HG03196 (cell line): ENCODE measurements around the gene TRAPPC4.
"Not testable (repeated sequence)": the region's sequence is repeated elsewhere in the genome, so short reads cannot be mapped to it uniquely, and the experiment has no call there.

ENCODE experiments used
- ATAC-seq: cut with Tn5 transposase; IDR thresholded peaks from one replicate; pipeline ENCODE4 v1.9.1; 2021; ENCODE audit not compliant: unreplicated experiment

TRAPPC4 gene, protein sequence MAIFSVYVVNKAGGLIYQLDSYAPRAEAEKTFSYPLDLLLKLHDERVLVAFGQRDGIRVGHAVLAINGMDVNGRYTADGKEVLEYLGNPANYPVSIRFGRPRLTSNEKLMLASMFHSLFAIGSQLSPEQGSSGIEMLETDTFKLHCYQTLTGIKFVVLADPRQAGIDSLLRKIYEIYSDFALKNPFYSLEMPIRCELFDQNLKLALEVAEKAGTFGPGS

DNA sequence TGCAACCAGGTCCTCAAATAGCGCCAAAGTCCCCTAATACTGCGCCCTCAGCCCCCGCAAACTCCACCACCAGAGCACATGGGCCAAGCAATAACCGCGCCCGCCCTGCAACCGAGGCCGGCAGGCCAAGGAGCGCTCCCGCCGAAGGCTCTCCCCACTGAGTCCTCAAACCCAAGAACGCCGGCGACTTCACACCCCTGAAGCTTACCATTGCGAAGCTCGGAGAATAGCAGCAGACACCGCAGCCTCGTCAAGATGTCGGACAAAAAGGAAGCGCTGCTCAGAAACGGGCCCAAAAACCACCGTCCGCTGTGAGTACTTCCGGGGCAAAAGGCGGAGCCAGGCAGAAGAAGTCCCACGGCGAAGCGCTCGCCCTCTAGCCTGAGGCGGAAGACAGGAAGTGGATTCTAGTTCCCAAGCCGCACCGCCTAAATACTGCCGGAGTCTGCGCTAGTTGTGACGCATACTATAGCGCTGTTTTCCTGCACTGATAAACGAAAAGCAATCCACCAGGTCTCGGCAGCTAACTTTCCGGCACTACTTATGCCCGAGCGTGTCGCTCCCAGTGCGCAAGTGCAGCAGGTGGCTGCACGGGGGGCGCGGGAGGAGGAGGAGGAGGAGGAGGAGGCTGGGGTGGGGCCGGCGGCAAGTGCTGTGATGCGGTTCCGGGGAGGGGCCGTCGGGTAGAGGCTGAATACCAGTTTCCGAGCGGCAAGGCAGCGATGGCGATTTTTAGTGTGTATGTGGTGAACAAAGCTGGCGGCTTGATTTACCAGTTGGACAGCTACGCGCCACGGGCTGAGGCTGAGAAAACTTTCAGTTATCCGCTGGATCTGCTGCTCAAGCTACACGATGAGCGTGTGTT is at the start of gene TRAPPC4, which contains the start of gene RPS25:
TRAPPC4 (plus strand) TSS at position 693 of the 865 bp plus-strand sequence; CDS start at position 723, 30 bp downstream.
RPS25 (minus strand) TSS at position 270 of the 865 bp plus-strand sequence; CDS start at position 211, 59 bp downstream.
- ATAC-seq, result peak; percentile 86

GRCh38 chr11:118969508-118969907 is 49.1 kb upstream of the TRAPPC4 start:
- not testable (repeated sequence) for ATAC-seq

- no peak for ATAC-seq
Measured at GRCh38 chr11:118971646-118972045, 46.9 kb upstream of the TRAPPC4 start, which contains the start of gene FOXR1. Gene FOXR1 (plus strand): TSS chr11:118971761. CDS start chr11:118971932, 171 bp downstream.

DNA sequence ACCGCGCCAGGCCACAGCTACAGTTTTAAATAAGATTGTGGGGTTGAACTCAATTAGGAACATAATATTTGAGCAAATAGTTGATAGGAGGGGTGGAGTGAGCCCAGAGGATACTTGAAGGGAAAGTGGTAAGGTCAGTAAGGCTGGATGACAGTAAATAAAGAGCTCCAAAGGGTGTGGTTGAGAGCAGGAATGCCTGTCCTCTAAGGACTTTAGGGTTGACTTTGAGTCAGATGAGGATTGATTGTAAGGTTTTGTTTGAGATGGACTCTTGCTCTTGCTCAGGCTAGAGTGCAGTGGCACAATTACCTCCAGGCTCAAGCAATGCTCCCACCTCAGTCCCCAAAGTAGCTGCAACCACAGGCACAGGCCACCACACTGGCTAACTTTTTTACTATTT is 44.6 kb upstream of the TRAPPC4 start:
- no peak for ATAC-seq

- no peak for ATAC-seq
Measured at GRCh38 chr11:118975771-118976709, 42.5 kb upstream of the TRAPPC4 start.

DNA sequence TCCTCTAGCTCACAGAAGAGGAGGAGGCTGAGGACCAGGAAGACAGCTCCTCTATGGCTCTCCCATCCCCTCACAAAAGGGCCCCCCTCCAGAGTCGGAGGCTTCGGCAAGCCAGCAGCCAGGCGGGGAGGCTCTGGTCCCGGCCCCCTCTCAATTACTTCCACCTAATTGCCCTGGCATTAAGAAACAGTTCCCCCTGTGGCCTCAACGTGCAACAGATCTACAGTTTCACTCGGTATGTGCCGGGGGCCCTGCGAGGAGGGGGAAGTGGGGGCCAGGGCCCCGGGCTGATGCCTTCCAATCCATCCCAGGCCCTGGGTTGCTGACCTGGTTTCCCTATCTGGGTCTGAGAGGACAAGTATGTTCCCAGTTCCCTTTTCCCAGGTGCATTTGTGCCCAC is 39.1 kb upstream of the TRAPPC4 start:
- no peak for ATAC-seq

DNA sequence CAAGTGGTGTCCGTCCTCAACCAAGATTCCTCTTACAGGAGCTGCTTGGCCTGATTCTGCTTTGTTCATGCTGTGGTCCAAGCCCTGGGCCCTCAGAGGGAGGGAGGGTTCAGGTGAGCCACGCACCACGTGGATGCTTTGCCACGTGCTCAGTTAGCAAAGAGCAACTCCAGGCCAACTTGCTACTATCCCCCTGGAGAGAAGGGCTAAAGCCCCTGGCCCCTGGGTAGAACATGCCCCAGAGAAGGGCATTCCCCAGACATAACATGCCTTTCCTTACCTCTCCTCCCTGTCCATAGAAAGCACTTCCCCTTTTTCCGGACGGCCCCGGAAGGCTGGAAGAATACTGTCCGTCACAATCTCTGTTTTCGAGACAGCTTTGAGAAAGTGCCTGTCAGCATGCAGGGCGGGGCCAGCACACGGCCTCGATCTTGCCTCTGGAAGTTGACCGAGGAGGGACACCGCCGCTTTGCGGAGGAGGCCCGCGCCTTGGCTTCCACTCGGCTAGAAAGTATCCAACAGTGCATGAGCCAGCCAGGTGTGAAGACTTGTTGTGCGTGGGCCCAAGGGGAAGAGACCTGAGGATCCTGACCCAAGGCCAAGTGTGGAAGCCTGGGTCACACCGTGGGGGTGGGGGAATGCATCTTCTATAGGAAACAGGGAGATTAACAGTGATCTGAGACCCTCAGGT is 38.2 kb upstream of the TRAPPC4 start:
- ATAC-seq, result no peak

DNA sequence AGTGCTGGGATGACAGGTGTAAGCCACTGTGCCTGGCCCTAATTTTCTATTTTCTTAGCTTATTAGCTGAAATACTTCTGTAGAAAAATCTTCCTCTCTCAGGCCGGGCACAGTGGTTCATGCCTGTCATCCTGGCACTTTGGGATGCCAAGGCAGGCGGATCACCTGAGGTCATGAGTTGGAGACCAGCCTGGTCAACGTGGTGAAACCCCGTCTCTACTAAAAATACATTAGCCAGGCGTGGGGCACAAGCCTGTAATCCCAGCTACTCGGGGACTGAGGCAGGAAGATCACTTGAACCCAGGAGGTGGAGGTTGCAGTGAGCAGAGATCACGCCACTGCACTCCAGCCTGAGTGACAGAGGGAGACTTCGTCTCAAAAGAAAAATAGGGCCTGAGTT is 34.2 kb upstream of the TRAPPC4 start:
- not testable (repeated sequence) for ATAC-seq

GRCh38 chr11:118984825-118985224 is 33.7 kb upstream of the TRAPPC4 start:
- no peak for ATAC-seq

GRCh38 chr11:118988280-118988679 is 30.3 kb upstream of the TRAPPC4 start:
- no peak for ATAC-seq

DNA sequence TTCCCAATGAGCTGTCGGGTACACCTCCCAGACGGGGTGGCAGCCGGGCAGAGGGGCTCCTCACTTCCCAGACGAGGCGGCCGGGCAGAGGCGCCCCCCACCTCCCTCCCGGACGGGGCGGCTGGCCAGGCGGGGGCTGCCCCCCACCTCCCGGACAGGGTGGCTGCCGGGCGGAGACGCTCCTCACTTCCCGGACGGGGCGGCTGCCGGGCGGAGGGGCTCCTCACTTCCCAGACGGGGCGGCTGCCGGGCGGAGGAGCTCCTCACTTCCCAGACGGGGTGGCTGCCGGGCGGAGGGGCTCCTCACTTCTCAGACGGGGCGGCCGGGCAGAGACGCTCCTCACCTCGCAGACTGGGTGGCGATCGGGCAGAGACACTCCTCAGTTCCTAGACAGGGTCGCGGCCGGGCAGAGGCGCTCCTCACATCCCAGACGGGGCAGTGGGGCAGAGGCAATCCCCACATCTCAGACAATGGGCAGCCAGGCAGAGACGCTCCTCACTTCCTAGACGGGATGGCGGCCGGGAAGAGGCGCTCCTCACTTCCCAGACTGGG is 27.0 kb upstream of the TRAPPC4 start:
- not testable (repeated sequence) for ATAC-seq

DNA sequence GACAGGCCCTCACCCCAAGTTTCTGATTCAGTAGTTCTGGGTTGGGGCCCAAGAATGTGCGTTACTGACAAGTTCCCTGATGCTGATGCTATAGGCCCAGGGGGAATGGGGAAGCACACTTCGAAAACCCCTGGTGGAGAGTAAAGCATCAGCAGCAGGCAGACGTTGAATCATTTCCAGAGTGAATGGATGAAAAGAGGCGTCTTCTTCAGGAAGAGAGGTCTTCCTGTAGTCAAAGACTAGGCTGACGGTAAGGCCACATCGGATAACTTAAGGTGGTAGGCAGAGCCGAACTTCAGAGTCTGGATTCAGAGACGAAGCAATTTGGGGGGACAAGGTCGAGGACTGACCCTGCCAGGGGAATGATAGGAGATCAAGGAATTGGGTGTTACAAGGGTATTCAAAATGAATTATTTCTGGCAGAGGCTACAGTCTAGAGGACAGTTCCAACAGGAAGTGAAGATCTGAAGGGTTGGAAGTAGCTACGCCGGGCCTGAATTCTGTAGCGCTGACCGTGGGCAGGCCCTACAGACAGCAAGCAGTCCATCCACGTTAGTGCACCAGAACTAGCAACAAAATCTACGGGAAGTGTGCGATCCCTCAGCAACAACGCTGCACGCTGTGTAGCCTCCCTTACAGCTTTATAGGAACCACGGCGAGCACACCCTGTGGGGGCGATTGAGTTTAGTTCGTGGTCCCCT is 21.5 kb upstream of the TRAPPC4 start:
- ATAC-seq, result peak; percentile 7

- peak; percentile 82 for ATAC-seq
Measured at GRCh38 chr11:118997627-118998387, 20.8 kb upstream of the TRAPPC4 start, which contains the start of gene CENATAC. Gene CENATAC (plus strand): TSS chr11:118998138. CDS start chr11:118998198, 60 bp downstream.

- ATAC-seq, result peak; percentile 19
Measured at GRCh38 chr11:118998388-118998717, 20.2 kb upstream of the TRAPPC4 start.

GRCh38 chr11:118998822-118999221 is 19.7 kb upstream of the TRAPPC4 start:
- ATAC-seq, result no peak

- ATAC-seq, result no peak
Measured at GRCh38 chr11:119000906-119001305, 17.7 kb upstream of the TRAPPC4 start.

- no peak for ATAC-seq
Measured at GRCh38 chr11:119006656-119007055, 11.9 kb upstream of the TRAPPC4 start.

DNA sequence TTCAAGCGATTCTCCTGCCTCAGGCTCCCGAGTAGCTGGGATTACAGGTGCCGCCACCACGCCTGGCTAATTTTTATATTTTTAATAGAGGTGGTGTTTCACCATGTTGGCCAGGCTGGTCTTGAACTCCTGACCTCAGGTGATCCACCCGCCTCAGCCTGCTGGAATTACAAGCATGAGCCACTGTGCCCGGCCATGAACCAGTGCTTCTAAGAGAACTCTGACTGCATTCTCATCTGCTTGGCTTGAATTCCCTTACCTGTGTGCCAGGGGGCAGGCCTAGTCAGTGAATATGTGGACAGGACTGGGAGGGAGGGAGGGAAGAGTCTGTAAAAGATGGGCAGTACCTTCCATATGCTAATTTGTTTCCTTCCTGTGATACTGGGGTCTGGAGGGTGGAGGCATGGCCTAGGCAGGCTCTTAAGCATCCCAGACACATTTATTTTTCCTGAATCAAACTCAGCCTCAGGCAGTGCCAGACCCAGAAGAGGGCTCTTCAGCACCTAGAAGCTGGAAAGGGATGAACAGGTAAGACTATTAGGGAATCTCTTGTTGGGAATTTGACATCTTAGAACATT is 7.0 kb upstream of the TRAPPC4 start:
- no peak for ATAC-seq
